ENCODE results near the gene POGK. TPM values are rescaled to one million over a fixed set of nuclear protein-coding genes. Genes with fewer than 3 reads are reported as not detected.

Gene POGK
- total RNA-seq, 1 experiment from 2014 or later: 38.3 TPM

DNA sequence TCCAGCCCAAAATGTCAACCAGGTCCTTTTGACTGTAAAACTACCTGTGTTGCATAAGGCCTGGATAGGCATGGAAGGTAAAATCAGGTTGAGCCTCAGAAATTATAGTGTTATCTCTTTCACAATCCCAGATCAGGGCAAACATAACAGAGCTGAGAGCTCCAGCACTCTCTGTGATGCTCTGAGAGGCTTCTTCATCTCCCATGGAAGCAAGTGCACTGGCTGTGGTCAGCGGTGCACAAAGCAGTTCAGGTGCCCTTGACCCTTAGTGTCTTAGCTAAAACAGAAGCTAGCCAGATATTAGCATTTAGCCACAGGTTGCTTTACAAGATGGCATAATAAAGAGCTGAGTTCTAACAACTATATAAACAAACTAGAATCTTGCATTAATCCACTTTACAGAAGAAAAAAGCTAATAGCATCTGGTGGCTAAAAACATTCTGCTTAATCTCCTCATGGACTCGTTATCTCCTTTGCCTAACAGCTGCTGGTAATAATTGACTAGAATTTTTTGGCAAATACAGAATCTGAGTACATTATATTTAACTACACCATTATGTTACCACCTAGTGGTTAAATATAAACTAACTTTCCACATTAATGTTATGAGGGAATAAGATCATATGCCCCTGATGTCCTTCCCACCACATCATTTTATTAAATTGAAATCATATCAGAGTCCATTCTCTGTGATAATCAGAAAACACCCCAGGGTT lies 25.6 kb upstream of the POGK start:
- Histone ChIP-seq H3K36me3 (ENCODE audit: low read depth, low read length) (no peaks in the 10 kb centered on the region), H3F3A (ENCODE audit: low read length, unreplicated experiment) (no peaks in the 10 kb centered on the region), H3K79me2 (ENCODE audit: low read length) (no peaks in the 10 kb centered on the region), H3K4me3 (ENCODE audit: low read length) (no peak overlapping the region), H3K9me2 (replicated peaks; ENCODE audit: low read length) (no peaks in the 10 kb centered on the region), H3K27ac (ENCODE audit: low read length) (no peak overlapping the region), H4K20me1 (ENCODE audit: low read length) (no peaks in the 10 kb centered on the region), H2AFZ (ENCODE audit: low read length) (no peak overlapping the region), H3K9me3 (ENCODE audit: low read length) (no peaks in the 10 kb centered on the region), H3K4me1 (ENCODE audit: insufficient read depth, low read length) (no peaks in the 10 kb centered on the region), H3K9ac (ENCODE audit: low read length) (no peak overlapping the region), H3K27me3 (ENCODE audit: low read length) (peaks cover 16% of the 10 kb centered on the region; the same call in 1 of the 2 replicates), H3K4me2 (ENCODE audit: low read length) (no peak overlapping the region)
- TF ChIP-seq EZH2phosphoT487 (IDR thresholded peaks at IDR 0.05; ENCODE audit: borderline replicate concordance, low read length): no peak
- TF ChIP-seq, protein P1, sequence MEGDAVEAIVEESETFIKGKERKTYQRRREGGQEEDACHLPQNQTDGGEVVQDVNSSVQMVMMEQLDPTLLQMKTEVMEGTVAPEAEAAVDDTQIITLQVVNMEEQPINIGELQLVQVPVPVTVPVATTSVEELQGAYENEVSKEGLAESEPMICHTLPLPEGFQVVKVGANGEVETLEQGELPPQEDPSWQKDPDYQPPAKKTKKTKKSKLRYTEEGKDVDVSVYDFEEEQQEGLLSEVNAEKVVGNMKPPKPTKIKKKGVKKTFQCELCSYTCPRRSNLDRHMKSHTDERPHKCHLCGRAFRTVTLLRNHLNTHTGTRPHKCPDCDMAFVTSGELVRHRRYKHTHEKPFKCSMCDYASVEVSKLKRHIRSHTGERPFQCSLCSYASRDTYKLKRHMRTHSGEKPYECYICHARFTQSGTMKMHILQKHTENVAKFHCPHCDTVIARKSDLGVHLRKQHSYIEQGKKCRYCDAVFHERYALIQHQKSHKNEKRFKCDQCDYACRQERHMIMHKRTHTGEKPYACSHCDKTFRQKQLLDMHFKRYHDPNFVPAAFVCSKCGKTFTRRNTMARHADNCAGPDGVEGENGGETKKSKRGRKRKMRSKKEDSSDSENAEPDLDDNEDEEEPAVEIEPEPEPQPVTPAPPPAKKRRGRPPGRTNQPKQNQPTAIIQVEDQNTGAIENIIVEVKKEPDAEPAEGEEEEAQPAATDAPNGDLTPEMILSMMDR (conservative IDR thresholded peaks at IDR 0.05; ENCODE audit: low read depth, low read length): peak; percentile 44; the same call in 1 of the 2 replicates
- DNase-seq (peak; percentile 7), ATAC-seq (no peak)
- BruUV-seq (replicated peaks): no TSS peak
- intact Hi-C loops (cut with micrococcal nuclease): no loop called here
- ChIA-PET CTCF (no interaction called here), POLR2A (ENCODE audit: unreplicated experiment) (no interaction called here)

DNA sequence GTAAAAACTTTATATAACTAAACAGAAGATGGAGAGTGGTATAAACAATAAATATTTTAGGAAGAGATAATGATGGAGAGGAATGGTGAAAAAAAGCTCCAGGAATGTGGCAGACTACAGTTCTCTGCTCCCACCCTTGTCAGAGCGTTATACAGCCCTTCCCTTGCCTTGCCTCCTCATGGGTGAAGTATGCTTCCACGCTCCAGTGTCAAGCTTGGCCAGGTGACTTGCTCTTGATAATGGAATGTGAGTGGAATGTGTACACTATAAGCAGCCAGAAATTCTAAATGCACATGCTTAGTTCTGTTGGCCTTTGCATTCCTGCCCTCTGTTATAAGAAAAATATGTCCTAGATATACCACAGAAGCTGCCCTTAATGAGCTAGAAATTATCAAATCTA lies 24.7 kb upstream of the POGK start:
- Histone ChIP-seq H3K4me2 (ENCODE audit: low read length) (no peak overlapping the region), H3K27ac (ENCODE audit: low read length) (no peak overlapping the region), H3K4me1 (ENCODE audit: insufficient read depth, low read length) (no peaks in the 10 kb centered on the region), H3K36me3 (ENCODE audit: low read depth, low read length) (no peaks in the 10 kb centered on the region), H3K27me3 (ENCODE audit: low read length) (peaks cover 16% of the 10 kb centered on the region; the same call in 1 of the 2 replicates), H3K79me2 (ENCODE audit: low read length) (no peaks in the 10 kb centered on the region), H3K9me3 (ENCODE audit: low read length) (no peaks in the 10 kb centered on the region), H4K20me1 (ENCODE audit: low read length) (no peaks in the 10 kb centered on the region), H3K9ac (ENCODE audit: low read length) (no peak overlapping the region), H2AFZ (ENCODE audit: low read length) (no peak overlapping the region), H3K4me3 (ENCODE audit: low read length) (no peak overlapping the region), H3F3A (ENCODE audit: low read length, unreplicated experiment) (no peaks in the 10 kb centered on the region), H3K9me2 (replicated peaks; ENCODE audit: low read length) (no peaks in the 10 kb centered on the region)
- intact Hi-C loops (cut with micrococcal nuclease): no loop called here
- no TSS peak for BruUV-seq (replicated peaks)
- CTCF ChIA-PET: interaction anchor here (0.6 kb wide), 1 partner anchor 95 kb away, joined by 3 read pairs; no protein-coding TSS in a partner anchor
- DNase-seq (peak; percentile 18), ATAC-seq (no peak)
- TF ChIP-seq, protein P1 (conservative IDR thresholded peaks at IDR 0.05; ENCODE audit: low read depth, low read length): no peak
- TF ChIP-seq EZH2 (IDR thresholded peaks at IDR 0.05; ENCODE audit: low read length, unreplicated experiment) (no peak), EZH2phosphoT487 (IDR thresholded peaks at IDR 0.05; ENCODE audit: borderline replicate concordance, low read length) (no peak)
- POLR2A ChIA-PET (ENCODE audit: unreplicated experiment): no interaction called here

DNA sequence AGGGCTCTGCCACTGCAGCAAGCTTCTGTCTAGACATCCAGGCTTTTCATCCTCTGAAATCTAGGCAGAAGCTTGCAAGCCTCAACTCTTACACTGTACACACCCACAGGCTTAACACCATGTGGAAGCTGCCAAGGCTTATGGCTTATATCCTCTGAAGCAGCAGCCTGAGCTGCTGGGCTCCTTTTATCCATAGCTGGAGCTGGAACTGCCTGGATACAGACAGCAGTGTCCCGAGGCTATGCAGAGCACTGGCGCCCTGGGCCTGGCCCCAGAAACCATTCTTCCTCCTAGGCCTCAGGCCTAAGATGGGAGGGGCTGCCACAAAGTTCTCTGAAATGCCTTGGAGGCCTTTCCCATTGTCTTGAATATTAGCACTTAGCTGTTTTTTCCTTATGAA lies 19.3 kb upstream of the POGK start:
- DNase-seq (no peak), ATAC-seq (no peak)
- H3K4me3 ChIP-seq (ENCODE audit: low read length): no peak overlapping the region
- H3K27ac ChIP-seq (ENCODE audit: low read length): no peak overlapping the region
- no TSS peak for BruUV-seq (replicated peaks)
- no peaks in the 10 kb centered on the region for H3F3A ChIP-seq (ENCODE audit: low read length, unreplicated experiment)
- no peaks in the 10 kb centered on the region for H3K79me2 ChIP-seq (ENCODE audit: low read length)
- no peaks in the 10 kb centered on the region for H3K9me2 ChIP-seq (replicated peaks; ENCODE audit: low read length)
- CTCF ChIA-PET: no interaction called here
- no peaks in the 10 kb centered on the region for H3K4me1 ChIP-seq (ENCODE audit: insufficient read depth, low read length)
- peaks cover 7% of the 10 kb centered on the region; the same call in 1 of the 2 replicates for H3K27me3 ChIP-seq (ENCODE audit: low read length)
- H3K36me3 ChIP-seq (ENCODE audit: low read depth, low read length): no peaks in the 10 kb centered on the region
- intact Hi-C loops (cut with micrococcal nuclease): no loop called here
- no peaks in the 10 kb centered on the region for H4K20me1 ChIP-seq (ENCODE audit: low read length)
- H3K9ac ChIP-seq (ENCODE audit: low read length): no peak overlapping the region
- no peak overlapping the region for H3K4me2 ChIP-seq (ENCODE audit: low read length)
- TF ChIP-seq, protein P1 (conservative IDR thresholded peaks at IDR 0.05; ENCODE audit: low read depth, low read length): no peak
- TF ChIP-seq EZH2phosphoT487 (IDR thresholded peaks at IDR 0.05; ENCODE audit: borderline replicate concordance, low read length) (no peak), EZH2 (IDR thresholded peaks at IDR 0.05; ENCODE audit: low read length, unreplicated experiment) (no peak)
- POLR2A ChIA-PET (ENCODE audit: unreplicated experiment): no interaction called here
- H2AFZ ChIP-seq (ENCODE audit: low read length): no peak overlapping the region
- H3K9me3 ChIP-seq (ENCODE audit: low read length): no peaks in the 10 kb centered on the region
